Measurements from ENCODE around the gene YAP1.

GRCh38 chr11:102115557-102115956 is 5.3 kb downstream of the YAP1 start:
- TF ChIP-seq CTCF (IDR thresholded peaks at IDR 0.05; ENCODE audit: poor library complexity): no peak
- TF ChIP-seq EZH2 (IDR thresholded peaks at IDR 0.05; ENCODE audit: borderline replicate concordance): no peak
- TF ChIP-seq EZH2phosphoT487 (IDR thresholded peaks at IDR 0.05; ENCODE audit: low read depth, severe bottlenecking, unreplicated experiment): no peak
